Suprapubic skin (tissue), 4 donors: ENCODE measurements around the gene DLX2. TPM values are rescaled to one million over a fixed set of nuclear protein-coding genes. Genes with fewer than 3 reads are reported as not detected.

Experiments used
- DNase-seq, 2 donors: peaks; one replicate each; pipeline ENCODE4 v3.0.0-alpha.2; 2019; ENCODE audit warnings: low spot score in 2 of 2
- H3K27ac ChIP-seq: fragments of 200-600 bp; sonication (generic); one replicate; pipeline ENCODE4 v1.5.1; 2019
- H3K27me3 ChIP-seq: fragments of 200-600 bp; sonication (generic); one replicate; pipeline ENCODE4 v1.5.1; 2019
- H3K36me3 ChIP-seq: fragments of 200-600 bp; sonication (generic); one replicate; pipeline ENCODE4 v1.5.1; 2019
- H3K4me1 ChIP-seq: fragments of 200-600 bp; sonication (generic); one replicate; pipeline ENCODE4 v1.5.1; 2019
- H3K4me3 ChIP-seq: fragments of 200-600 bp; sonication (generic); one replicate; pipeline ENCODE4 v1.5.1; 2019; ENCODE audit warnings: mild to moderate bottlenecking
- H3K9me3 ChIP-seq: fragments of 200-600 bp; sonication (generic); one replicate; pipeline ENCODE4 v1.5.1; 2019
- CTCF ChIP-seq, 2 donors: fragments of 200-600 bp in 1 of 2; fragments of 450-650 bp in 1 of 2; sonication (generic) in 1 of 2; IDR thresholded peaks; one replicate each; pipeline ENCODE4 v1.5.1; 2016 to 2019; ENCODE audit warnings: antibody characterized with exemption in 2 of 2, mild to moderate bottlenecking in 1 of 2, moderate library complexity in 1 of 2
- EP300 ChIP-seq: sonication (generic); formaldehyde crosslinking; IDR thresholded peaks from one replicate; pipeline ENCODE4 v1.6.1; 2017; ENCODE audit warnings: antibody characterized with exemption
- POLR2A ChIP-seq, 2 donors: fragments of 450-650 bp; IDR thresholded peaks; one replicate each; pipeline ENCODE4 v1.6.1; 2017; ENCODE audit warnings: antibody characterized with exemption in 2 of 2, mild to moderate bottlenecking in 2 of 2, moderate library complexity in 2 of 2
- POLR2AphosphoS5 ChIP-seq, 3 donors: sonication (generic); formaldehyde crosslinking; IDR thresholded peaks; one replicate each; pipeline ENCODE4 v1.6.1; 2017; ENCODE audit warnings: antibody characterized with exemption in 3 of 3
- WGBS: methylation state at CpG from one replicate; pipeline ENCODE4 v1.1.5; 2018; 5-methylcytosine and 5-hydroxymethylcytosine counted together
- total RNA-seq, 4 donors: library from RNA; depleted of rRNA; stranded (reverse); fragments of >200 nt; gene quantifications; one replicate each; pipeline ENCODE4 v1.1.0, GENCODE V29; 2016

Gene DLX2
- total RNA-seq, 4 donors from 2014 or later: 0.30 to 1.1 (median 0.42) TPM; not detected in 1

GRCh38 chr2:172092716-172093415, 9.8 kb downstream of the DLX2 start:
- Histone ChIP-seq H3K9me3 (no peaks in the 10 kb centered on the region), H3K27ac (no peak overlapping the region), H3K36me3 (no peaks in the 10 kb centered on the region), H3K4me1 (peaks cover 39% of the 10 kb centered on the region), H3K4me3 (no peak overlapping the region), H3K27me3 (peaks cover 100% of the 10 kb centered on the region)
- TF ChIP-seq EP300: no peak
- no peak for TF ChIP-seq CTCF (IDR thresholded peaks at IDR 0.05)
- TF ChIP-seq POLR2AphosphoS5 (IDR thresholded peaks at IDR 0.05): no peak
- no peak for TF ChIP-seq POLR2A (IDR thresholded peaks at IDR 0.05)
- no peak for DNase-seq
- 30% methylated on average over 19 of the region's 19 CpGs for WGBS

GRCh38 chr2:172091761-172092566, 10.7 kb downstream of the DLX2 start:
- H3K9me3 ChIP-seq: no peaks in the 10 kb centered on the region
- H3K4me1 ChIP-seq: peaks cover 38% of the 10 kb centered on the region

GRCh38 chr2:172091000-172091641, 11.6 kb downstream of the DLX2 start:
- TF ChIP-seq POLR2A (IDR thresholded peaks at IDR 0.05) (no peak), EP300 (no peak), POLR2AphosphoS5 (IDR thresholded peaks at IDR 0.05) (no peak), CTCF (IDR thresholded peaks at IDR 0.05) (no peak)
- Histone ChIP-seq H3K27me3 (peaks cover 100% of the 10 kb centered on the region), H3K27ac (no peak overlapping the region), H3K4me1 (peaks cover 38% of the 10 kb centered on the region), H3K9me3 (no peaks in the 10 kb centered on the region), H3K36me3 (no peaks in the 10 kb centered on the region), H3K4me3 (no peak overlapping the region)
- DNase-seq: peak in 1 of 2 donors; percentile 38
- WGBS: 46% methylated on average over 13 of the region's 13 CpGs

More at GRCh38 chr2:172091761-172092566, 10.7 kb downstream of the DLX2 start:
- no peak overlapping the region for H3K27ac ChIP-seq
- H3K36me3 ChIP-seq: no peaks in the 10 kb centered on the region
- peaks cover 100% of the 10 kb centered on the region for H3K27me3 ChIP-seq
- TF ChIP-seq EP300 (no peak), POLR2AphosphoS5 (IDR thresholded peaks at IDR 0.05) (no peak), POLR2A (IDR thresholded peaks at IDR 0.05) (no peak), CTCF (IDR thresholded peaks at IDR 0.05) (no peak)
- DNase-seq: no peak
- 42% methylated on average over 11 of the region's 11 CpGs for WGBS
- H3K4me3 ChIP-seq: no peak overlapping the region

- Histone ChIP-seq H3K27ac (no peak overlapping the region), H3K4me1 (peaks cover 38% of the 10 kb centered on the region), H3K27me3 (peaks cover 100% of the 10 kb centered on the region), H3K4me3 (no peak overlapping the region), H3K36me3 (no peaks in the 10 kb centered on the region), H3K9me3 (no peaks in the 10 kb centered on the region)
- TF ChIP-seq EP300 (no peak), POLR2AphosphoS5 (IDR thresholded peaks at IDR 0.05) (no peak), CTCF (IDR thresholded peaks at IDR 0.05) (no peak), POLR2A (IDR thresholded peaks at IDR 0.05) (no peak)
- DNase-seq: peak in 1 of 2 donors; percentile 41
- WGBS: 31% methylated on average over 15 of the region's 39 CpGs
These were observed 12.4 kb downstream of the DLX2 start for GRCh38 chr2:172090044-172090961.
